Kidney (tissue), 14 donors: ENCODE results near the gene KLRF1. TPM values are rescaled to one million over a fixed set of nuclear protein-coding genes. Genes with fewer than 3 reads are reported as not detected.

ENCODE experiments used
- DNase-seq, 5 donors: peaks; one replicate each; pipeline ENCODE4 v3.0.0-alpha.2; 2013 to 2020
- FAIRE-seq: peaks from 2 replicates; lab custom pipeline; 2012; peaks lifted over from hg19 to GRCh38; lab: Jason Lieb, UNC
- H3K27ac ChIP-seq, 2 donors: one replicate each; pipeline ENCODE4 v1.7.0; 2013; ENCODE audit warnings: low read depth in 2 of 2, low read length in 2 of 2, inconsistent platforms in 1 of 2
- H3K27me3 ChIP-seq: one replicate; pipeline ENCODE4 v1.7.1; 2013; ENCODE audit warnings: low read length, inconsistent platforms; ENCODE audit not compliant: control insufficient read depth, insufficient read depth
- H3K36me3 ChIP-seq, 3 donors: one replicate each; pipeline versions ENCODE4 v1.7.0 to v1.7.1; 2013; ENCODE audit warnings: low read length in 3 of 3, control low read depth in 1 of 3, inconsistent platforms in 1 of 3; ENCODE audit not compliant: insufficient read depth in 3 of 3, control insufficient read depth in 2 of 3
- H3K4me1 ChIP-seq, 3 donors: one replicate each; pipeline versions ENCODE4 v1.7.0 to v1.7.1; 2013; ENCODE audit warnings: low read length in 3 of 3, inconsistent platforms in 1 of 3, low read depth in 1 of 3; ENCODE audit not compliant: control insufficient read depth in 2 of 3, insufficient read depth in 2 of 3
- H3K4me3 ChIP-seq, 3 donors: one replicate each; pipeline versions ENCODE4 v1.7.0 to v1.8.1; 2013; ENCODE audit warnings: low read length in 3 of 3, control low read depth in 1 of 3, inconsistent platforms in 1 of 3
- H3K9ac ChIP-seq, 3 donors: one replicate each; pipeline versions ENCODE4 v1.7.0 to v1.7.1; 2013; ENCODE audit warnings: low read length in 3 of 3, control low read depth in 1 of 3, inconsistent platforms in 1 of 3
- H3K9me3 ChIP-seq, 3 donors: one replicate each; pipeline versions ENCODE4 v1.7.0 to v1.7.1; 2013; ENCODE audit warnings: low read length in 3 of 3, control low read depth in 1 of 3, inconsistent platforms in 1 of 3; ENCODE audit not compliant: control insufficient read depth in 2 of 3, insufficient read depth in 1 of 3
- intact Hi-C: fragments of 100-400 bp; cut with DNase I; formaldehyde crosslinking; loops from one replicate; pipeline ENCODE4 v1.11.1; 2022
- polyA plus RNA-seq: library from polyadenylated mRNA; stranded (reverse); fragments of 350-450 nt; fragmentation: Illumina TruSeq; extraction: RNeasy Lipid Tissue Mini Kit (QIAGEN cat#74804); gene quantifications from one replicate; pipeline ENCODE4 v1.2.3, GENCODE V29; 2014; ENCODE audit warnings: low read depth, low replicate concordance; ENCODE audit not compliant: insufficient read depth
- total RNA-seq: library from RNA; stranded (reverse); fragmentation: NEBNext Ultra II Directional; extraction: Animal tissue kit (Norgen Biotek cat#: 25700); gene quantifications from one replicate; pipeline ENCODE4 v1.2.1, GENCODE V29; 2021
- TF ChIP-seq, protein P1 (sequence below): IDR thresholded peaks from 3 replicates; pipeline ENCODE4 v1.5.1; 2012; ENCODE audit warnings: mild to moderate bottlenecking, moderate library complexity, borderline replicate concordance; ENCODE audit not compliant: insufficient read depth; ENCODE audit errors: extremely low read depth
- donor health status: control.
- donor health status: control.
- donor health status: control.
- donor health status: control.
- donor health status: control.
- donor health status: DM: yes; HTN: yes; CAD: no.
- donor health status: Normal renal cell carcinoma (clear cell type).

KLRF1 gene
- total and polyA plus RNA-seq, 2 donors from 2014 or later: 2.0 TPM

- DNase-seq (no peak), FAIRE-seq (no peak)
- H3K27me3 ChIP-seq: no peaks in the 10 kb centered on the region
- intact Hi-C loops: no loop called here
- H3K36me3 ChIP-seq: no peaks in the 10 kb centered on the region
- H3K27ac ChIP-seq: no peak overlapping the region
- no peak overlapping the region for H3K9ac ChIP-seq
- H3K4me1 ChIP-seq: no peaks in the 10 kb centered on the region
- TF ChIP-seq, protein P1, sequence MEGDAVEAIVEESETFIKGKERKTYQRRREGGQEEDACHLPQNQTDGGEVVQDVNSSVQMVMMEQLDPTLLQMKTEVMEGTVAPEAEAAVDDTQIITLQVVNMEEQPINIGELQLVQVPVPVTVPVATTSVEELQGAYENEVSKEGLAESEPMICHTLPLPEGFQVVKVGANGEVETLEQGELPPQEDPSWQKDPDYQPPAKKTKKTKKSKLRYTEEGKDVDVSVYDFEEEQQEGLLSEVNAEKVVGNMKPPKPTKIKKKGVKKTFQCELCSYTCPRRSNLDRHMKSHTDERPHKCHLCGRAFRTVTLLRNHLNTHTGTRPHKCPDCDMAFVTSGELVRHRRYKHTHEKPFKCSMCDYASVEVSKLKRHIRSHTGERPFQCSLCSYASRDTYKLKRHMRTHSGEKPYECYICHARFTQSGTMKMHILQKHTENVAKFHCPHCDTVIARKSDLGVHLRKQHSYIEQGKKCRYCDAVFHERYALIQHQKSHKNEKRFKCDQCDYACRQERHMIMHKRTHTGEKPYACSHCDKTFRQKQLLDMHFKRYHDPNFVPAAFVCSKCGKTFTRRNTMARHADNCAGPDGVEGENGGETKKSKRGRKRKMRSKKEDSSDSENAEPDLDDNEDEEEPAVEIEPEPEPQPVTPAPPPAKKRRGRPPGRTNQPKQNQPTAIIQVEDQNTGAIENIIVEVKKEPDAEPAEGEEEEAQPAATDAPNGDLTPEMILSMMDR: no peak
- no peaks in the 10 kb centered on the region for H3K9me3 ChIP-seq
- H3K4me3 ChIP-seq: no peak overlapping the region
Measured at GRCh38 chr12:9858135-9858534, 30.9 kb downstream of the KLRF1 start.

DNA sequence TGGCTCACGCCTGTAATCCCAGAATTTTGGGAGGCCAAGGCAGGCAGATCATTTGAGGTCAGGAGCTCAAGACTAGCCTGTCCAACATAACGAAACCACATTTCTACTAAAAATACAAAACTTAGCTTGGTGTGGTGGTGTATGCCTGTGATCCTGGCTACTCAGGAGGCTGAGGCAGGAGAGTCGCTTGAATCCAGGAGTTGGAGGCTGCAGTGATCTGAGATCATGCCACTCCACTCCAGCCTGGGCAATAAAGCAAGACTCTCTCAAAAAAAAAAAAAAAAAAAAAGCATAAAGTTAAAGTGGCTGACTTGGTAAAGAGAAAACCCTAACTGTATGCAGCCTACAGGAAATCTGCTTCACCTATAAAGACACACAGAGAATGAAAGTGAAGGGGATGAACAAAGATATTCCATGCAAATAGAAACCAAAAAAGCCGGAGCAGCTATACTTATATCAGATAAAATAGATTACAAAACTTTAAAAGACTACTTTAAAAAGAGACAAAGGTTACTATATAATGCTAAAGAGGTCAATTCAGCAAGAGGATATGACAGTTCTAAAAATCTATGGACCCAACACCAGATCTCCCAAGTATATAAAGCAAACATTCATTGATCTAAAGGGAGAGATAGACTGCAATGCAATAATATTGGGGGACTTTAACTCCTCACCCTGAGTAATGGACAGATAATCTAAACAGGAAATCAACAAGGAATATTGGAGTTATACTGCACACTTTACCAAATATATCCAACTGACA lies 37.8 kb downstream of the KLRF1 start:
- TF ChIP-seq, protein P1: no peak
- intact Hi-C loops: no loop called here
- Histone ChIP-seq H3K27ac (no peak overlapping the region), H3K9ac (no peak overlapping the region), H3K27me3 (no peaks in the 10 kb centered on the region), H3K4me3 (peak overlapping the region in 2 of 3 donors; percentile 21 to 30), H3K9me3 (no peaks in the 10 kb centered on the region), H3K36me3 (no peaks in the 10 kb centered on the region), H3K4me1 (no peaks in the 10 kb centered on the region)
- FAIRE-seq (no peak), DNase-seq (no peak)

DNA sequence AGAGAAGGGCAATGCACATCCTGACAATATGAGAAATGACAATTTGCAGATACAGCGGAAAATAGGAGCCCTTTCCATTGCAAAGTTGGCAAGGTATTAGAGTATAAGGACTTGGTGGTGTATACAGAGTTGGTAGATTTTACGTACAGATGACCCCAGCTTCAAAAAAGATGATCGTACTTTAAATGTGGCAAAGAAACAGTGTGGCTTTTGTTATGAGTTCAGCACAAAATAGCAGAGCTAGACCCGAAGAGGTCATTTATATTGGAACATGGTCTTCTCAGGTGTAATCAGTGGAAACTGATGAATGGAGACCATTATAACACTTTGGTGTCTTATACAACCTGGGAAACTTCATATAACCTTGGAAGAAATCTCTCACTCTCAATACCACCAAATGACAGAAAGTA lies 39.6 kb downstream of the KLRF1 start:
- H3K9me3 ChIP-seq: no peaks in the 10 kb centered on the region
- H3K9ac ChIP-seq: peak overlapping the region in 1 of 3 donors; percentile 37
- H3K27ac ChIP-seq: no peak overlapping the region
- no peak for DNase-seq
- intact Hi-C loops: no loop called here
- H3K27me3 ChIP-seq: no peaks in the 10 kb centered on the region
- TF ChIP-seq, protein P1: no peak
- H3K4me1 ChIP-seq: no peaks in the 10 kb centered on the region
- no peak for FAIRE-seq
- peak overlapping the region in 2 of 3 donors; percentile 38 to 47 for H3K4me3 ChIP-seq
- H3K36me3 ChIP-seq: no peaks in the 10 kb centered on the region

- peak overlapping the region in 1 of 3 donors; percentile 17 for H3K9ac ChIP-seq
- H3K9me3 ChIP-seq: no peaks in the 10 kb centered on the region
- FAIRE-seq (no peak), DNase-seq (no peak)
- no peaks in the 10 kb centered on the region for H3K27me3 ChIP-seq
- peak overlapping the region in 2 of 3 donors; percentile 28 to 47 for H3K4me3 ChIP-seq
- H3K4me1 ChIP-seq: no peaks in the 10 kb centered on the region
- H3K36me3 ChIP-seq: no peaks in the 10 kb centered on the region
- H3K27ac ChIP-seq: no peak overlapping the region
- TF ChIP-seq, protein P1: no peak
- intact Hi-C loops: no loop called here
Measured at GRCh38 chr12:9867531-9867930, 40.2 kb downstream of the KLRF1 start.
